Ishikawa (cell line): ENCODE results near the gene TAS1R1.
A peak's percentile ranks its signal among the peaks of the same experiment; 100 is the strongest.

Experiments used
- CEBPB ChIP-seq: IDR thresholded peaks from 2 replicates; pipeline ENCODE4 v1.6.1; 2012
- CREB1 ChIP-seq: IDR thresholded peaks from 2 replicates; pipeline ENCODE4 v1.6.1; 2012; ENCODE audit warnings: low read depth
- EGR1 ChIP-seq: IDR thresholded peaks from 2 replicates; pipeline ENCODE4 v1.6.1; 2012
- EP300 ChIP-seq: IDR thresholded peaks from 2 replicates; pipeline ENCODE4 v1.6.1; 2012; ENCODE audit warnings: borderline replicate concordance
- FOXM1 ChIP-seq: IDR thresholded peaks from 2 replicates; pipeline ENCODE4 v1.6.1; 2012; ENCODE audit warnings: low read depth, borderline replicate concordance
- MAX ChIP-seq: IDR thresholded peaks from 2 replicates; pipeline ENCODE4 v1.6.1; 2012
- NFIC ChIP-seq: IDR thresholded peaks from 2 replicates; pipeline ENCODE4 v1.6.1; 2012
- RAD21 ChIP-seq: IDR thresholded peaks from 2 replicates; pipeline ENCODE4 v1.6.1; 2012; ENCODE audit warnings: low read depth
- REST ChIP-seq: IDR thresholded peaks from 2 replicates; pipeline ENCODE4 v1.6.1; 2012; ENCODE audit warnings: low read depth, mild to moderate bottlenecking
- TAF1 ChIP-seq: IDR thresholded peaks from 2 replicates; pipeline ENCODE4 v1.6.1; 2012; ENCODE audit warnings: low read depth, mild to moderate bottlenecking
- TCF12 ChIP-seq: IDR thresholded peaks from 2 replicates; pipeline ENCODE4 v1.6.1; 2012; ENCODE audit warnings: low read depth
- TEAD4 ChIP-seq: IDR thresholded peaks from 2 replicates; pipeline ENCODE4 v1.6.1; 2012
- USF1 ChIP-seq: IDR thresholded peaks from 2 replicates; pipeline ENCODE4 v1.6.1; 2012
- YY1 ChIP-seq: IDR thresholded peaks from 2 replicates; pipeline ENCODE4 v1.6.1; 2012; ENCODE audit warnings: low read depth
- ZBTB7A ChIP-seq: IDR thresholded peaks from 2 replicates; pipeline ENCODE4 v1.6.1; 2012; ENCODE audit warnings: low read depth

The TAS1R1 gene

GRCh38 chr1:6580119-6580592 is 25.0 kb downstream of the TAS1R1 start:
- TF ChIP-seq YY1: peak; percentile 52; the same call in 1 of the 2 replicates
- no peak for TF ChIP-seq USF1
- 0 out of 2 replicates have a peak, but pooled peaks have one; percentile 41 for TF ChIP-seq TCF12

GRCh38 chr1:6580593-6581409 is 25.7 kb downstream of the TAS1R1 start:
- TF ChIP-seq MAX (no peak), CREB1 (no peak), CEBPB (no peak), ZBTB7A (no peak), TEAD4 (no peak), TAF1 (no peak), RAD21 (no peak), EGR1 (no peak), FOXM1 (no peak), REST (no peak; the same call in 1 of the 2 replicates), EP300 (no peak), NFIC (no peak), TCF12 (no peak), USF1 (no peak)

GRCh38 chr1:6581561-6582305 is 26.6 kb downstream of the TAS1R1 start:
- TF ChIP-seq FOXM1 (no peak), CREB1 (no peak), YY1 (no peak), USF1 (no peak), EGR1 (no peak), ZBTB7A (no peak), REST (no peak), TAF1 (no peak), NFIC (no peak), MAX (no peak), CEBPB (no peak)

GRCh38 chr1:6582370-6582769 is 27.3 kb downstream of the TAS1R1 start:
- no peak for TF ChIP-seq REST
- TF ChIP-seq USF1: no peak
